KOPT-K1 (cell line): ENCODE results near the gene KLHL6.
"Not testable (repeated sequence)": the region's sequence is repeated elsewhere in the genome, so short reads cannot be mapped to it uniquely, and the experiment has no call there.

Experiments used
- H3K27ac ChIP-seq: fragments of 200-600 bp; sonication (generic); 2 replicates; pipeline ENCODE4 v1.5.1; 2016; ENCODE audit warnings: antibody characterized with exemption, mild to moderate bottlenecking, low read depth, low read length; ENCODE audit not compliant: poor library complexity, severe bottlenecking
- H3K36me3 ChIP-seq: fragments of 200-600 bp; sonication (generic); 2 replicates; pipeline ENCODE4 v1.5.1; 2017; ENCODE audit warnings: antibody characterized with exemption, mild to moderate bottlenecking, low read length, moderate library complexity; ENCODE audit not compliant: insufficient read depth
- H3K9me3 ChIP-seq: fragments of 200-600 bp; sonication (generic); 2 replicates; pipeline ENCODE4 v1.5.1; 2017; ENCODE audit warnings: antibody characterized with exemption, low read length, mild to moderate bottlenecking; ENCODE audit not compliant: insufficient read depth, poor library complexity, severe bottlenecking

KLHL6 gene

GRCh38 chr3:183481582-183481981 lies 73.9 kb downstream of the KLHL6 start:
- no peaks in the 10 kb centered on the region for H3K9me3 ChIP-seq
- no peak overlapping the region for H3K27ac ChIP-seq
- H3K36me3 ChIP-seq, result no peaks in the 10 kb centered on the region

GRCh38 chr3:183478501-183478900 lies 77.0 kb downstream of the KLHL6 start:
- H3K36me3 ChIP-seq, result no peaks in the 10 kb centered on the region
- no peak overlapping the region for H3K27ac ChIP-seq
- H3K9me3 ChIP-seq, result no peaks in the 10 kb centered on the region

GRCh38 chr3:183477801-183478456 lies 77.6 kb downstream of the KLHL6 start:
- H3K27ac ChIP-seq, result no peak overlapping the region

GRCh38 chr3:183475764-183476162 lies 79.7 kb downstream of the KLHL6 start:
- H3K36me3 ChIP-seq, H3K27ac ChIP-seq, H3K9me3 ChIP-seq: not testable (repeated sequence)

More at GRCh38 chr3:183477801-183478456, 77.6 kb downstream of the KLHL6 start:
- Histone ChIP-seq H3K36me3 (no peaks in the 10 kb centered on the region), H3K9me3 (no peaks in the 10 kb centered on the region)

- Histone ChIP-seq H3K27ac (no peak overlapping the region), H3K9me3 (no peaks in the 10 kb centered on the region), H3K36me3 (no peaks in the 10 kb centered on the region)
These were observed 80.3 kb downstream of the KLHL6 start for GRCh38 chr3:183475016-183475763.

- Histone ChIP-seq H3K36me3 (no peaks in the 10 kb centered on the region), H3K9me3 (no peaks in the 10 kb centered on the region), H3K27ac (no peak overlapping the region)
These were observed 81.5 kb downstream of the KLHL6 start for GRCh38 chr3:183473969-183474368.

GRCh38 chr3:183472155-183472554 lies 83.4 kb downstream of the KLHL6 start:
- Histone ChIP-seq H3K36me3 (no peaks in the 10 kb centered on the region), H3K27ac (no peak overlapping the region), H3K9me3 (no peaks in the 10 kb centered on the region)

- H3K36me3 ChIP-seq, result no peaks in the 10 kb centered on the region
- H3K27ac ChIP-seq, result no peak overlapping the region
- H3K9me3 ChIP-seq, result no peaks in the 10 kb centered on the region
These were observed 87.1 kb downstream of the KLHL6 start for GRCh38 chr3:183468424-183468823.

GRCh38 chr3:183466575-183466974 lies 88.9 kb downstream of the KLHL6 start:
- Histone ChIP-seq H3K27ac (no peak overlapping the region), H3K36me3 (no peaks in the 10 kb centered on the region), H3K9me3 (no peaks in the 10 kb centered on the region)

GRCh38 chr3:183465710-183466109 lies 89.8 kb downstream of the KLHL6 start:
- H3K36me3 ChIP-seq, H3K9me3 ChIP-seq: not testable (repeated sequence)

GRCh38 chr3:183464480-183464879 lies 91.0 kb downstream of the KLHL6 start:
- Histone ChIP-seq H3K36me3 (no peaks in the 10 kb centered on the region), H3K27ac (no peak overlapping the region), H3K9me3 (no peaks in the 10 kb centered on the region)

More at GRCh38 chr3:183465710-183466109, 89.8 kb downstream of the KLHL6 start:
- H3K27ac ChIP-seq, result not testable (repeated sequence)

GRCh38 chr3:183460081-183461055 lies 95.1 kb downstream of the KLHL6 start:
- no peak overlapping the region for H3K27ac ChIP-seq
- H3K9me3 ChIP-seq, result no peaks in the 10 kb centered on the region
- no peaks in the 10 kb centered on the region for H3K36me3 ChIP-seq

GRCh38 chr3:183455089-183455488 lies 100.4 kb downstream of the KLHL6 start:
- Histone ChIP-seq H3K36me3 (no peaks in the 10 kb centered on the region), H3K9me3 (no peaks in the 10 kb centered on the region), H3K27ac (no peak overlapping the region)

GRCh38 chr3:183454064-183454463 lies 101.4 kb downstream of the KLHL6 start:
- Histone ChIP-seq H3K36me3 (no peaks in the 10 kb centered on the region), H3K27ac (no peak overlapping the region), H3K9me3 (no peaks in the 10 kb centered on the region)

GRCh38 chr3:183449791-183450190 lies 105.7 kb downstream of the KLHL6 start:
- Histone ChIP-seq H3K9me3 (no peaks in the 10 kb centered on the region), H3K27ac (no peak overlapping the region), H3K36me3 (no peaks in the 10 kb centered on the region)
